B cell (primary cell): ENCODE data around the gene PRDM5.

Experiments
- EZH2 ChIP-seq: IDR thresholded peaks from 2 replicates; pipeline ENCODE4 v1.6.1; 2012; ENCODE audit warnings: borderline replicate concordance, low read depth, mild to moderate bottlenecking, moderate library complexity, low read length; ENCODE audit not compliant: insufficient read depth, poor library complexity, severe bottlenecking
- TF ChIP-seq, protein P1 (sequence below): fragments of 200-600 bp; IDR thresholded peaks from one replicate; pipeline ENCODE4 v1.8.0; 2022; ENCODE audit warnings: antibody characterized with exemption, mild to moderate bottlenecking

DNA sequence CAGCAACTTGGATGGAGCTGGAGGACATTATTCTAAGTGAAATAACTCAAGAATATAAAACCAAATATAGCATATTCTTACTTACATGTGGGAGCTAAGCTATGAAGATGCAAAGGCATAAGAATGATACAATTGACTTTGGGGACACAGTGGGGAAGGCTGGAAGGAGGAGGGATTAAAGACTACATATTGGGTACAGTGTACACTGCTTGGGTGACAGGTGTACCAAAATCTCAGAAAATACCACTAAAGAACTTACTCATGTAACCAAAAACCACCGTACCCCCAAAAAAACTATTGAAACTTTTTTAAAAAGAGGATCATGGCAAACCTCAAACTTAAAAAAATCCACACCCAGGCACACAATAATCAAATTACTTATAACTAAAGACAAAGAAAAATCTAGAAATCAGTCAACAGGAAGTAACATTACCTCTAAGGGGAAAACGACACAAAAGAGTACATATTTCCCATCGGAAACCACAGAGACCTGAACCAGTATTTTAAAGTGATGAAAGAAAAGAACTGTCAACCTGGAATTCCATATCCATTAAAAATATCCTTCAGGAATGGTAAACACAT lies 241.8 kb downstream of the PRDM5 start:
- TF ChIP-seq, protein P1, sequence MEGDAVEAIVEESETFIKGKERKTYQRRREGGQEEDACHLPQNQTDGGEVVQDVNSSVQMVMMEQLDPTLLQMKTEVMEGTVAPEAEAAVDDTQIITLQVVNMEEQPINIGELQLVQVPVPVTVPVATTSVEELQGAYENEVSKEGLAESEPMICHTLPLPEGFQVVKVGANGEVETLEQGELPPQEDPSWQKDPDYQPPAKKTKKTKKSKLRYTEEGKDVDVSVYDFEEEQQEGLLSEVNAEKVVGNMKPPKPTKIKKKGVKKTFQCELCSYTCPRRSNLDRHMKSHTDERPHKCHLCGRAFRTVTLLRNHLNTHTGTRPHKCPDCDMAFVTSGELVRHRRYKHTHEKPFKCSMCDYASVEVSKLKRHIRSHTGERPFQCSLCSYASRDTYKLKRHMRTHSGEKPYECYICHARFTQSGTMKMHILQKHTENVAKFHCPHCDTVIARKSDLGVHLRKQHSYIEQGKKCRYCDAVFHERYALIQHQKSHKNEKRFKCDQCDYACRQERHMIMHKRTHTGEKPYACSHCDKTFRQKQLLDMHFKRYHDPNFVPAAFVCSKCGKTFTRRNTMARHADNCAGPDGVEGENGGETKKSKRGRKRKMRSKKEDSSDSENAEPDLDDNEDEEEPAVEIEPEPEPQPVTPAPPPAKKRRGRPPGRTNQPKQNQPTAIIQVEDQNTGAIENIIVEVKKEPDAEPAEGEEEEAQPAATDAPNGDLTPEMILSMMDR: no peak
- TF ChIP-seq EZH2: no peak
